T-helper 1 cell (primary cell): ENCODE measurements around the gene ZNF763.
"Not testable (repeated sequence)": the region's sequence is repeated elsewhere in the genome, so short reads cannot be mapped to it uniquely, and the experiment has no call there.

Source experiments
- DNase-seq, 5 donors: peaks; one replicate each; pipeline ENCODE4 v3.0.0-alpha.2; 2012 to 2020
- total RNA-seq, 4 donors: gene quantifications; one replicate each; lab custom pipeline; 2026; lab: John Stamatoyannopoulos, UW

ZNF763 gene
- total RNA-seq: 1.8 to 4.0 (median 2.6) reads per million in 4 donors

- peak; percentile 76 to 89 (median 81) for DNase-seq
Measured at GRCh38 chr19:11964858-11965645, at the start of gene ZNF763. TSS of gene ZNF763 (plus strand) at chr19:11965040. CDS start at chr19:11965209, 169 bp downstream.

- DNase-seq: no peak
Measured at GRCh38 chr19:11921852-11922495, 42.9 kb upstream of the ZNF763 start.

GRCh38 chr19:11924886-11925650, 39.8 kb upstream of the ZNF763 start, which contains the start of gene ZNF700:
TSS of gene ZNF700 (plus strand) at chr19:11925107. CDS start at chr19:11925211, 104 bp downstream.
- DNase-seq: peak; percentile 78 to 94 (median 88)

GRCh38 chr19:11925651-11926187, 39.1 kb upstream of the ZNF763 start:
- not testable (repeated sequence) for DNase-seq

GRCh38 chr19:11927227-11927626, 37.6 kb upstream of the ZNF763 start:
- DNase-seq: no peak

GRCh38 chr19:11931051-11931450, 33.8 kb upstream of the ZNF763 start:
- no peak for DNase-seq

- no peak for DNase-seq
Measured at GRCh38 chr19:11931513-11931912, 33.3 kb upstream of the ZNF763 start.

- DNase-seq: not testable (repeated sequence)
Measured at GRCh38 chr19:11935829-11936228, 29.0 kb upstream of the ZNF763 start.

- DNase-seq: not testable (repeated sequence)
Measured at GRCh38 chr19:11938383-11938782, 26.5 kb upstream of the ZNF763 start.

GRCh38 chr19:11941361-11941887, 23.4 kb upstream of the ZNF763 start:
- DNase-seq: not testable (repeated sequence)

GRCh38 chr19:11942008-11942842, 22.6 kb upstream of the ZNF763 start:
- DNase-seq: no peak

- DNase-seq: no peak
Measured at GRCh38 chr19:11942843-11943108, 22.1 kb upstream of the ZNF763 start.

GRCh38 chr19:11944656-11945055, 20.2 kb upstream of the ZNF763 start:
- no peak for DNase-seq

GRCh38 chr19:11948646-11949045, 16.2 kb upstream of the ZNF763 start:
- DNase-seq: no peak

- peak in 1 of 5 donors; percentile 23 for DNase-seq
Measured at GRCh38 chr19:11949201-11949600, 15.6 kb upstream of the ZNF763 start.

GRCh38 chr19:11949614-11950080, 15.2 kb upstream of the ZNF763 start:
- not testable (repeated sequence) for DNase-seq

- no peak for DNase-seq
Measured at GRCh38 chr19:11950312-11950711, 14.5 kb upstream of the ZNF763 start.

GRCh38 chr19:11963566-11964355, 1.1 kb upstream of the ZNF763 start:
- DNase-seq: peak; percentile 36 to 69 (median 56)

- no peak for DNase-seq
Measured at GRCh38 chr19:11964496-11964857, 363 bp upstream of the ZNF763 start.

- no peak for DNase-seq
Measured at GRCh38 chr19:11970174-11970573, 5.3 kb downstream of the ZNF763 start.

- no peak for DNase-seq
Measured at GRCh38 chr19:11971041-11971440, 6.2 kb downstream of the ZNF763 start.
